Embryonic facial prominence (tissue), 1 donor: ENCODE data around the gene GREB1L.
"Not testable (repeated sequence)": the region's sequence is repeated elsewhere in the genome, so short reads cannot be mapped to it uniquely, and the experiment has no call there.

Experiments
- DNase-seq: peaks from one replicate; pipeline ENCODE4 v3.0.0-alpha.2; 2016; ENCODE audit errors: extremely low spot score

The GREB1L gene

DNA sequence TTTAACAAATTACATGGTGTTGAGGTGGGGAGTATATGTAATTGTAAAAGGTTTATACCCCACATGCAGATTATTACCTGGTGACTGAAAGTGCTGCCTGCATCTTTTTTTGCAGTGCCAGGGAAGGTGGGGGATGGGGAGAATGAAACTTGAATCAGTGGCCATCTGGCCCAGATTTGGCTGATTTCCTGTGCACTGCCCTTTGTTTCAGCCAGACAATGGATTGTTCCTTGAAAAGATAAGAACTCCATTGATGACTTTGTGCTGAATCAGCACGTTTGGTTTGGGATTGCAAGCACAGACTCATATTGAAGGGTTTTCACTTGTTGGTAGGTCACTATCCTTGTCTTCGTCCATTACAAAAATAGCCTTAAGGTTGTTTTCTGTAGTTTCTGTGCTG is 20.9 kb downstream of the GREB1L start:
- no peak for DNase-seq

DNA sequence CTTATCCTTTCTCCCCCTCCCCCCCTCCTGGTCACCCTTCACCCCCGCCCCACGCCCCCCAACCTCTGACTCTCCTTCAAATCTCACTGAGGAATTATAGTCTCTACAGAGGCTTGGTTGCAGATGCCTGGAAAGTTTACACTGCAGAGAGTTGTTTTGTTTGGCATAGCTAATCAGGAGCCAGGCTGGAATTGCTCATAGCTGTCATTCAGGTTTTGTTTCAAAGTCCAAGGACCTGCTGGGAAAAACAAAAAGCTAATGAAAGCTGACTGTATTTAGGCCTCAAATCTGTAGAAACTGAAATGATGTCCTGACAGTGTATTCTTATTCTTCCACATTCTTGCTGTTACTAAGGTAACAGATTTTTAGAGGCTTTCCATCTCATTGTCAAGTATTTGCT is 22.6 kb downstream of the GREB1L start:
- no peak for DNase-seq

DNA sequence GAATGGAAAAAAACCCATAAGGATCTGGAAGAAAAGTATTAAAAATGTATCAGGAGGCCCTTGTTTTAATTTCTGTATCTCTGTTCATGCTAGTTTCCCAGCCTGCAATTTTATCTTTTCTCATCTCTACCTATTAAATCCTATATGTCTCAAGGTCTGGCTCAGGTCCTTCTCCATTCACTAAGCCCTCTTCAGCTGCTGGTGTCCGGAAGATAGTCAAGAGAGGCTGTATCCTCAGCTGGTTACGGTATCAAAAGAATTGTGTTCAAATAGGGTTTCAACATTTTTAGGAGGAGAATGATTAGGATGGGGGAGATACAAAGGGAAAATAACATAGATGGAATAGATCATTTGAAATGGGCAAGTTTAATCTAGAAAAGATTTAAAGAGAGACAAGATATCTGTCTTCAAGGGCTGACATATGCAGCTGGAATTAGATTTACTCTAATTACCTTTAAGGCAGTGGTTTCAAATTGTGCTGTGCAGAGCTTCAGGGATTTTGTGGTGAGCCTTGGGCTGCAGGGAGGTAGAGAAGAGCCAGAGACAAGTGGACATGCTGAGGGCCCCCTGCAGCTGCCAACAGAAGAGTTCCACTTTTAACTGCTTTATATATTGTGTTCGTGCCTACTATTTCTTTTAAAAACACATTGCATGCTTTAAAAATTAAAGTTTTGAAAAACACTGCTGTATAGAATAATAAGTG is 24.1 kb downstream of the GREB1L start:
- DNase-seq = no peak

DNA sequence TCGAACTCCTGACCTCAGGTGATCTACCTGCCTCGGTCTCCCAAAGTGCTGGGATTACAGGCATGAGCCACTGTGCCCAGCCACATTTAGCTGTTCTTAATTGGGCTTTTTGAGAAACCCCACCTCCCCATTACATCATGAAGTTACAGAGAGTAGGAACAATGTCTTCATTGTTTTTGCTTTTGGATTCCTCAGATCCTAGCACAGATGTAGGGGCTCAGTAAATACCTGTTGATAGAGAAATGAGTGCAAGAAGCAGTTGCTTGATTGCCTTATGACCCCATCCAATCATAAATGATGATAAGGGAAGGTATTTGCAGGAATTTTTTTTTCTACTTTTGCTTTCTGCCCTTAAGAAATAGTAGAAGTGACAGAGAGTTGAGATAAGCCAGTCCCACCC is 25.4 kb downstream of the GREB1L start:
- no peak for DNase-seq

DNA sequence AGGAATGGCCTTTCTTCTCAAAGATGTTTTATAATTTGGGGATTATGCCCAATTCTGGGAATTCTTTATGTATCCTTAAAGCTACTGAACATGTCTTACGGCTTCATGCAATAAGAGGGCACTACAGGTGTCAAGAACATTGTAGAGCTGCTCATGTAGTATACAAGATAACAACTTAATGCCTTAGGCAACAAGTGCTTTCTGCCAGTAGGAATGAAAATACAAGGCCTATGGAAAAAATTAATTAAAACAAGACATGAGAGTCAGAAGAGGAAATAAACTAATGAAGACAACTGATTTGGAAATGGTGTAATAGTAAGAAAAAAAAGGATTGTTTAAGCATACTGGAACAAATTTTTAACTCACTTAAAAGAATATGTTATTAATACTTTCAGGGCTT is 27.3 kb downstream of the GREB1L start:
- no peak for DNase-seq

DNA sequence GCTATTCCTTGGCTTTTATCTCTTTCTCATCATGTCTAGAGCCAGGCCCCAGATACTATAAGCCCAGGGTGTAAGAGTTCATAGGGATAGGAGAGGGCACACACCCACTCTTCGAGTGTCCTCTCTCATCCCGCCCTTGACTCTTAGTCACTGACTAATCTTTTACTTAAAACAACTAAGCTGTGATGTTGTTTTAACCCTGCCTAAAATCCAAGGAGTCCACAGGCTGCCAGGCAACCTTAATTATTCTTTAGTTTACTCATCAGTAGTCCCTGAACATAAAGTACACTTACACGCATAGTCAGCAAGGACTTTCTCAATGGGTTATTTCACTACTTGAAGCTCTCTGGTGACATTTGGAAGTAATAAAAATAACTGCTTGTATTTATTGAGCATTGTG is 28.4 kb downstream of the GREB1L start:
- DNase-seq = no peak

DNA sequence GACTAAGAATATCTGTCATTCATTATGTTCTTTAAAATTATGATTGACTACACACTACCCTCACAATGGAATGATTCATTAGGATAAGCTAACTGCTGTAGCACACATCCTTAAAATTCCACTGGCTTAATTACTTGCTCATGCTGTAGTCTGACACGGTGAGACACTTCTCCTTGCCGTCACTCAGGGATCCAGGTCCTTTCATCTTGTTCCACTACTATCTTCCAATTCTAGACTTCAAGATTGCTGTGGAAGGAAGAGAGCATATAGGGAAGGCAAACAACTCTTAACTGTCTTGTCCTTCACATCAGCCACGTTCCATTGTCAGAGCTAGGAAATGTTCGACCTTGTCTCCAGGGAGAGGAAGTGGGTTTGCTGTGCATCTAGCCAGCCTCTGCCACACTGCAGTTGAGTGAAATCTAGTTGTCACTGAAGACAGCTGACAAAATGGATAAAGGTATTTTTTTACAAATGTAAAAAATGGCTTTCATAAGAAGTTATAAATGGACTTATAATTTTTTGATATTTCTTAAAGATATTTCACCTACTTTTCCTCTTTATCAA is 30.1 kb downstream of the GREB1L start:
- DNase-seq = no peak

- DNase-seq = no peak
Measured at GRCh38 chr18:21273568-21273967, 31.5 kb downstream of the GREB1L start.

DNA sequence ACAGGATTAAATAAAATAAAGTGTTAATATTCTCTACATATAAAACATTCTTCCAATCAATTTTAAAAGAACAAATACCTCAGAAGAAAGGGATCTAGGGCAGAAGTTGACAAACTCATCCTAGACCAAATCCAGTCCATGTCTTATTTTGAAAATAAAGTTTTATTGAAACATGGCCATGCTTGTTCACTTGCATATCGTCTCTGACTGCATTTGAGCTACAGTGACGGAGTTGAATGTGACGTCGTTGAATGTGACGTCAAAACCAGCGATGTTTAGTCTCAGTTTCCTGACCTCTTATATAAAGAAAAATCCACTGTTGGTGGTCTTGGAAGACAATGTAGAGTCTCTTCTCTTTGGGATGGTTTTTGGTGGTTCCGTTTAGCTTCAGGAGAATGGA is 33.6 kb downstream of the GREB1L start:
- no peak for DNase-seq

- DNase-seq = no peak
Measured at GRCh38 chr18:21277578-21277977, 35.5 kb downstream of the GREB1L start.

GRCh38 chr18:21278218-21278617 is 36.2 kb downstream of the GREB1L start:
- DNase-seq = not testable (repeated sequence)

DNA sequence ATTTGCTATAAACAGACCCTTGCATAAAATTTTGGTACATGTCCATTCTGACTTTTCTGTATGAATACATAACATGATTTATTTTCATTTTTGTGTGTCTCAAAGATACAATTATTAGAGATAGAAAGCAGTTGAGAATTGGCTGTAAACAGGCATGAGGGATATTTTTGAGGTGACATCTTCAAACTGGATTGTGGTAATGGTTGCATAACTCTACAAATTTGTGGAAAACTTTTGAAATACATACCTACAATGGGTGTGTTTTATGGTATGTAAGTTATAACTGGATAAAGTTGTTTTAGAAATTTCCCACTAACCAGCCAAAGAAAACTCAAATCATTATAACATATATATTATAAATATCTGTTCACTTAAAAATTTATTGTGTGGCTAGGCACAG is 39.6 kb downstream of the GREB1L start:
- DNase-seq = no peak

- DNase-seq = no peak
Measured at GRCh38 chr18:21284540-21284939, 42.5 kb downstream of the GREB1L start.

DNA sequence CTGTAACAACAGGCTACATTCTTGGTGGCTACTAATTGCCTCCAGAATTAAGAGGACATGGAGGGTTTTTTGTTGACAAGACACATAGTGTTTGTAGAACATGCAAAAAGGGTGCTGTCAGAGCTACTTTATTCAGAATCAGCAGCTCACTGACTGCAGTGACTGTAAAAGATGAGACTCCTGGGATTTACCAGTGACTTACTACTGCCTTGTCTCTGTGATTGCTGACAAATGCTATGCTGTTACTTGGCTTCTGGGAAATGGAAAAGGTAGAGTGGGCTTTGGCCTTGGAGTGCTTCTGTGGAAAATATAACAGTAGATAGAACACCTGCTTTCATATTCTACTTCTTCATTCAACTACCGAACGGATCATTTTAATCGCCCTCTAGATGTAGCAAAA is 47.8 kb downstream of the GREB1L start:
- DNase-seq = no peak

- DNase-seq = no peak
Measured at GRCh38 chr18:21291106-21291505, 49.1 kb downstream of the GREB1L start.

- no peak for DNase-seq
Measured at GRCh38 chr18:21293479-21293878, 51.4 kb downstream of the GREB1L start.

- no peak for DNase-seq
Measured at GRCh38 chr18:21295101-21295500, 53.1 kb downstream of the GREB1L start.

DNA sequence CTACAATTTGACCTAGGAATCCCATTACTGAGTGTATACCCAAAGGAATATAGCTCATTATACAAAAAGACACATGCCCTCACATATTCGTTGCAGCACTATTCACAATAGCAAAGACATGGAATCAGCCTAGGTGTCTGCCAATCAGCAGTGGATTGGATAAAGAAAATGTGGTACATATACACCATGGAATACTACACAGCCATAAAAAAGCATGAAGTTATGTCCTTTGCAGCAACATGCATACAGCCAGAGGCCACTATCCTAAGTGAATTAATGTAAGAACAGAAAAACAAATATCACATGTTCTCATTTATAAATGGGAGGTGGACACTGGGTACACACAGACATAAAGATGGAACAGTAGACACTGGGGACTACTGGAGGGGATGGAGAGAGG is 54.0 kb downstream of the GREB1L start:
- DNase-seq = no peak

DNA sequence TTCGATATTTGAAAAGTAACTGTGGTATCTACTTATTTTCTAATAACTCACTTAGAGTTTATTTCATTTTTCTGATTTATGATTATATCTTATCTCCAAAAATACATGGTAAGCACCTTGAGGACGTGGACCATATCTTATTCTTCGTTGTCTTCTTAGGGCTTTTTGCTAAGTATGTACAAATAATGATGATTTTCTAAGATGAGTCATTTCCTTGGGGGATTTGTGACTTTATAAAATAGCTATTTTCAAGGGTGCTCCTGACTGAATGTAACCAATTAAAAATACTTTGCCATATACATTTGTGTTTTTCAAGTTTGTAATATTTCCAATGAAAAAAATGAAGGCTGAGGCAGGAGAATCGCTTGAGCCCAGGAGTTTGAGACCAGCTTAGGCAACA is 56.3 kb downstream of the GREB1L start:
- DNase-seq = no peak

GRCh38 chr18:21300035-21300907 is 58.2 kb downstream of the GREB1L start:
- no peak for DNase-seq

DNA sequence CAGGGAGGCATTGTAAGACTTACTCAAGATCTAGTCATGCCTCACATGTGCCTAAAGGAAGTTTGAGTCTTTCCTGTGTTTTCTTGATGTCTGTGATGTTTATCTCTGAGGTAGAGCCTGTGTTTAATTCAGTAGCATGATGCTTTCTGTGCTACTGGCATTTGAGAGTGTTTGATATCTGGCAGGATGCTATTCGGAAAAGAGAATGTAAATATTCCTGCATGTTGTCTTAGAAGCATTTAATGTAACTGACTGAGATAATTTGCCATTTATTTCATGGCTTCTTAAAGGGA is 58.8 kb downstream of the GREB1L start:
- no peak for DNase-seq

DNA sequence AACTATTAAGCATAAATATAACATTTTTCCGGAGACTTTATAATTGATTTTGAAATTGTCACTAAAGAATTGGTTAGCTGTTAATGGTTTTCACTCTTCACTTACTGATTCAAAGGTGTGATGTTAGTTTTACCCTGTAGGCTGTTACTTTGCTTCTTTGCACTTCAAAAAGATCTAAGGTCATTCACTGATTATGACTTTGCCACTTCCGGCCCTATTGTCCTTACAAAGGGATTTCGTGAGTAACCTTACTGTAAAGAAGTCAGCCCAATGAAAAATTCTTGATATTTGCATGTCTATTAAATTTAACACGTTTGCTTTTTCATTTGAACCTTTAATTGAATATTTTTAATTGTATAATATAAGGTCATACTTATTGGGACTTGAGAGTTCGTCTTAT is 61.4 kb downstream of the GREB1L start:
- DNase-seq = no peak

GRCh38 chr18:21303895-21304294 is 61.9 kb downstream of the GREB1L start:
- no peak for DNase-seq
